SU-DHL-6 (cell line): Measurements from ENCODE around the gene IFNAR2.

ENCODE experiments used
- EZH2phosphoT487 ChIP-seq: fragments of 200-600 bp; sonication (generic), shearing (Covaris generic); conservative IDR thresholded peaks from 2 replicates; pipeline ENCODE4 v1.6.1; 2018; ENCODE audit warnings: mild to moderate bottlenecking, antibody characterized with exemption, low read length, moderate library complexity, mixed read lengths
- TF ChIP-seq, protein P1 (sequence below): fragments of 200-600 bp; sonication (generic); IDR thresholded peaks from one replicate; pipeline ENCODE4 v1.5.1; 2017; ENCODE audit warnings: antibody characterized with exemption, mild to moderate bottlenecking, low read length, moderate library complexity; ENCODE audit not compliant: insufficient read depth, poor library complexity, severe bottlenecking

DNA sequence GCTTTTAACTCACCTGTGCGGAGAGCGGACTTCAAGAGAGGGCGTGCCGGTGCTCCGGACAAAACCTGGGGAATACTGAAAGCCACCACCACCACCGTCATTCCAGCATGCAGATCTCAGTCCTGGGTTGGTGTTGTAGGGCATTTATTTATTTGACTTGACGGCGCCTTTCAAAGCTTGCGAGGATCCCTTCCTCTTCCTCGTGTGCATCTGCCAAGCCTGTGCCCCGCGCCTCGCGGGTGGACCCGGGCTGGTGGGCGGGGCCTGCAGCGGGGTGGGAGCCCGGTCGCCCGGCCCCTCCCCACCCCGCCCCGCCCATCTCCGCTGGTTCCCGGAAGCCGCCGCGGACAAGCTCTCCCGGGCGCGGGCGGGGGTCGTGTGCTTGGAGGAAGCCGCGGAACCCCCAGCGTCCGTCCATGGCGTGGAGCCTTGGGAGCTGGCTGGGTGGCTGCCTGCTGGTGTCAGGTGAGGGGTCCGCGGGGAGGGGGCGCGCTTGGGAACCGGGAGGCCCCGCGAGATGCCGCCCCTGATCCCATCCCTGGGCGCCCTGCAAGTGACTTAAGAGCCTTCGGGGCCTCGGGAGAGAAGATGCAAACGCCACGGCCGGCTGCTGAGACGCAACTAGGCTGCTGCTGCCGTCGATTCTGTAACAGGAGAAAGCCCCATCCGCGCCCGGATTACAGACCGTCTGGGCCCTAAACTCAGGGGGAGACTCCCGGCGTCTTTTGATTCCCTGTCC lies 36.5 kb downstream of the IFNAR2 start, which contains the start of gene IL10RB:
- TF ChIP-seq, protein P1, sequence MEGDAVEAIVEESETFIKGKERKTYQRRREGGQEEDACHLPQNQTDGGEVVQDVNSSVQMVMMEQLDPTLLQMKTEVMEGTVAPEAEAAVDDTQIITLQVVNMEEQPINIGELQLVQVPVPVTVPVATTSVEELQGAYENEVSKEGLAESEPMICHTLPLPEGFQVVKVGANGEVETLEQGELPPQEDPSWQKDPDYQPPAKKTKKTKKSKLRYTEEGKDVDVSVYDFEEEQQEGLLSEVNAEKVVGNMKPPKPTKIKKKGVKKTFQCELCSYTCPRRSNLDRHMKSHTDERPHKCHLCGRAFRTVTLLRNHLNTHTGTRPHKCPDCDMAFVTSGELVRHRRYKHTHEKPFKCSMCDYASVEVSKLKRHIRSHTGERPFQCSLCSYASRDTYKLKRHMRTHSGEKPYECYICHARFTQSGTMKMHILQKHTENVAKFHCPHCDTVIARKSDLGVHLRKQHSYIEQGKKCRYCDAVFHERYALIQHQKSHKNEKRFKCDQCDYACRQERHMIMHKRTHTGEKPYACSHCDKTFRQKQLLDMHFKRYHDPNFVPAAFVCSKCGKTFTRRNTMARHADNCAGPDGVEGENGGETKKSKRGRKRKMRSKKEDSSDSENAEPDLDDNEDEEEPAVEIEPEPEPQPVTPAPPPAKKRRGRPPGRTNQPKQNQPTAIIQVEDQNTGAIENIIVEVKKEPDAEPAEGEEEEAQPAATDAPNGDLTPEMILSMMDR = no peak
- no peak for TF ChIP-seq EZH2phosphoT487
